ENCODE data around the gene S1PR5.

- no peak for TF ChIP-seq POLR2A (IDR thresholded peaks at IDR 0.05)
- TF ChIP-seq CTCF (IDR thresholded peaks at IDR 0.05), result peak in 1 of 5 experiments; percentile 28
- TF ChIP-seq EP300 (IDR thresholded peaks at IDR 0.05), result no peak
Measured at GRCh38 chr19:10565028-10565566, 47.9 kb upstream of the S1PR5 start.
